NCI-H2081 treated with DMSO at 0.1 percent for 48 hours (cell line): Measurements from ENCODE around the gene TMBIM6.
"Not testable (repeated sequence)": the region's sequence is repeated elsewhere in the genome, so short reads cannot be mapped to it uniquely, and the experiment has no call there.

ENCODE experiments used
- DNase-seq: peaks from one replicate; lab custom pipeline; 2025; lab: John Stamatoyannopoulos, UW

Gene TMBIM6

DNA sequence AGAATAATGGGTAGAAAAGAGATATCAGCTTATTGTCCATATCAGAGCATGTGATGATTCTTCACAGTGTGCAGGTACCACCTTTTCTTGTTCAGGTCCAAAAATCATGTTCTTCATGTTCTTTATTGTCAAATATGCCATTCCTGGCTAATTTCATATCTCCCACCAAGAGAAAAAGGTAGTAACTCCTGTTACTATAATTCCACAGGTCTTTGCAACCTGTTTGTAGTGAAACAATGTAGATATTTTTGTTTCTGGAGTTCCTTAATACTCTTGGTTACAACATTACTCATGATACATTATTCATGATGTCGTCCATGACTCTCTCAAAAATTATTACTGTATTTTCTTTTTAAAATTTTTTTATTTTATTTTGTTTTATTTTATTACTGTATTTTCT, 11.3 kb upstream of the TMBIM6 start:
- no peak for DNase-seq

DNA sequence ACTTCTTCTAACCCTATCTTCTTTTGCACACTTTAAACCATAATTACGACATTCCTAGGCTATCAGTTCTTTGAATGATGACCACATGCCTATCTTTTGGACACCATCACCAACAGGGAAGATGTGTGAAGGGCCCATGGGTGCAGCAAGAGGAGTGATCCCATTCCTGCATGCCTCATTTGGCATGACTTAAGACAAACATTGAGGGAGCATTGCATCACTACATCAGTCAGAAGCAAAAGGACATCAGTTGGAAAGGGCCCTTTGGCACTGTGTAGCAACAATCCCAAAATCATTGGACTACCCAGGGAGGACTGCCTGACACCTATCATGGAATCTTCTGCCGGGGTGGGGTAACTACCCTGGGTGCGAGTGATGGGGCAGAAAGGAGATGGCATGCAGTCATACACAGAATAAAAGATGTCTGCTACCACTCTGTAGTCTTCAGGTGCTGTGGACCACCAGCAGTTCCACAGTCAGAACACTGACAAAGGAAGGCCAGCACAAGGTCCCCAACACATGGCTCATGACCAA, 10.7 kb upstream of the TMBIM6 start:
- DNase-seq: no peak

DNA sequence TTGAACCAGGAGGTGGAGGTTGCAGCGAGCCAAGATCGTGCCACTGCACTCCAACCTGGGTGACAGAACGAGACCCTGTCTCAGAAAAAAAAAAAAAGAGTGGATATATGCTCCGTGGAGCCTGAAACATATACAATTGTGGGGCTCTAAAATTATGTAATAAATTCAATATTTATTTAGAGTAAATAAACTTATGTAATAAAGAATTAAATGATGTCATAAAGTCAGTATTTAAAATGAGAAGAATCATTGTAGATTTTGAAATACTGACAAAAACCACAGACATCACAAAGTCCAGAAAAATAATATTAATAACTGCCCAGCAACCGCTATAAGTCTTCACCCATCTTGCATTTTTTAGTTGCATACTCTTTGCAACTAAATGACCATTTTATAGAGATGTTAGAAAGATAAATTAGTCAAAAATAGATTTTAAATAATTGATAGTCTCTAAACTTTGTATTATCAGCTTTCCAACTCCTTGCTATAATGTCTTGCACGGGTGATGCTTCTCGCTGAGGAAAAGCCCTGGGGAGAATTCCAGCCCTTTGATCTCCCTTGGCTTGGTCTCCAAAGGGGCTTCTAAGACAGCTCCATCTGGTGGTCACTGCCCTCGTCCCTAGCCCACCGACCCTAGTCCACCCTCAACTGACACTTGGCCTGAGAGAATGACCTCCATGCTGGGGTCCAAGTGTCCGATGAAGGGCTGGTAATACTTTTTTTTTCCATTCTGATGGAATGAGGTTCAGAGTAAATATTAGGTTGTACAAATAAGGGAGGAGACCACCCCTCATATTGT, 7.9 kb upstream of the TMBIM6 start:
- no peak for DNase-seq

DNA sequence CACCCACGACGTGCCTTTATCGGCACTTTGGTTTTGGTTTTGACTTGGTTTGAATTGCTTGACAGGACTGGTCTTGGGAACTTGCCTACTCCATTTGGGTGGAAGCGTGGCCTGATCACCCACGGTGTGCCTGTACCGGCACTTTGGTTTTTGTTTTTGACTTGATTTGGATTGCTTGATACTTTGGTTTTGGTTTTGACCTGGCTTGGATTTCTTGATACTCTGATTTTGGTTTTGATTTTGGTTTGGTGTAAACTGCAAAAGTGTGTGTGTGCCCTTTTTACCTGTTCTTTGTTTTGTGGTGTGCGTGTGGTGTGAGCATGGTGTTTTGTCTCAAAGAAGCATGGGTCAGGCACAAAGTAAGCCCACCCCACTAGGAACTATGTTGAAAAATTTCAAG, 6.5 kb upstream of the TMBIM6 start:
- DNase-seq: not testable (repeated sequence)

DNA sequence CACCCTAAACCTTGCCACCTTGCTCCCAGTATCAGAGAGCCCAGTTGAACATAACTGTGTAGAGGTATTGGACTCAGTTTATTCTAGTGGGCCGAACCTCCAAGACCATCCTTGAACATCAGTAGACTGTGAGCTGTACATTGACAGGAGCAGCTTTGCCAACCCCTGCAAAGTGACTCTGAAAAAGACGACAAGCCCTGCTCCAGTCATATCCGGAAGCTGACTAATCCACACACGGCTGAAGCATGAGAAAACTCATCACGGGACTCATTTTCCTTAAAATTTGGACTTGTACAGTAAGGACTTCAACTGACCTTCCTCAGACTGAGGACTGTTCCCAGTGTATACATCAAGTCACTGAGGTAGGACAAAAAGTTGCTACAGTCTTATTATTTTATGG, 2.6 kb upstream of the TMBIM6 start:
- not testable (repeated sequence) for DNase-seq

DNA sequence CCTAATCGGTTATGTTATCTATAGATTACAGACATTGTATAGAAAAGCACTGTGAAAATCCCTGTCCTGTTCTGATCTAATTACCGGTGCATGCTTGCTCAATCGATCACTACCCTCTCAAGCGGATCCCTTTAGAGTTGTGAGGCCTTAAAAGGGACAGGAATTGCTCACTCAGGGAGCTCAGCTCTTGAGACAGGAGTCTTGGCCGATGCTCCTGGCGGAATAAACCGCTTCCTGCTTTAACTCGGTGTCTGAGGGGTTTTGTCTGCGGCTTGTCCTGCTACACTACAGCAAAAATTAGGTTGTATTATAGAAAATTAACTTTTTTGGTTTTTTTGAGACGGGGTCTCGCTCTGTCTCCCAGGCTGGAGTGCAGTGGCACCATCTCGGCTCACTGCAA, 1.1 kb upstream of the TMBIM6 start:
- DNase-seq: not testable (repeated sequence)

DNA sequence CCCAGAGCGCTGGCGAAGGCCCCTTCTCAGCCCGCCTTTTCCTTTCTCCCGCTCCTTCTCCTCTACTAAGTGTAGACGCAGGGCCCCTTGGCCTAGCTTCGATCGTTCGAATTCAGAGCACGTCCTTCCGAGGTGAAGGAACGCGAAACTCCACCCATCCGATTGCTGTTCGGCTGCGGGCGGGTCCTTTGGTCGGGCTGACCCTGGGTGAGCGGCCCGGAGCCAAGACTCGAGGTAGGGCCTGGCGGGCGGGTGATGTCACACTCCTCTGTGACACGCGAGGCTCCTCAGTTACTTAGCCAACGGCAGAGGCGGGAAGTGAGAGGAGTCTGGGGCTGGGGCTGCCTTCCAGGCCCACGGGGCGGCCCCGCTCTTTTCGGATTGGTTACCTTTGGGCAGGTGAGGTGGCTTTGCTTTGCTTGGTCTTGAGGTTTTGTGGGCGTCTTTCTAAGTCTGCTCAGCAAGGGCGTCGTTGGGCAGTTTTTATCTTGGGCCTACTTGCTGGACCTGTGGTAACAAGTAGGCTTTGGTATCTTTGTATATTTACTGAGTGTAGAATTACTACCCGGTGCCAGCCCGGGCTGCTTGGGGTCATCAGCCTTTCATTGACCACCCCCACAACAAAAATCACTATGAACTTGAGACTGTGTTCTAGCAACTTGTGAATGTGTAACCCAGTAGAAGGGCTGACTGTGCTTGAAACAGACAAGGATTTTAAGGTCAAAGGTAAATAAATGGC, 694 bp downstream of the TMBIM6 start:
- peak; percentile 14 for DNase-seq

DNA sequence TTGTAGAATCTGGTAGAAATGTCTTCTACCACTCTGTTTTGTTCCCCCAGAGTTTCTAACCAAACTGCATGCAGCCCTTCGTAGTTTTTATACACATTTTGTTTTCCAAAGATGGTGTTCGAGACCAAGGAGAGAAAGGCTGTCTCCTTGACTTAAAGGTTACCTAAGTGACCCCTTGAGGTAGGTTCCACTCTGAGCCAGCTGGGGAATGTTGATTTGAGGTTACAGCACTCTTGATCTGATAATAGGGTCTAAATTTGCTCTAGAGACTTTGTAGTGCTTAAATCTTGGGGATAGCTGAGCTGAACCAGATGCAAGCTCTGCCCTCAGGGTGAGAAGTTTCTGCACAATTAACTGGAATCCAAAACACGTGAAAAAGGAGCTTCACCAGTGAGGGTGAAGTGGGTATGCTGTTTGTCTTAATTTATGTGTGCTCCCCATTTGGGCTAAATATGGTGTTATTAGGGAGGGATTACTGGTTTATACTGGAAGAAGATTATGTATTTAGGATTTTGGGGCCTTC, 3.1 kb downstream of the TMBIM6 start:
- DNase-seq: no peak

DNA sequence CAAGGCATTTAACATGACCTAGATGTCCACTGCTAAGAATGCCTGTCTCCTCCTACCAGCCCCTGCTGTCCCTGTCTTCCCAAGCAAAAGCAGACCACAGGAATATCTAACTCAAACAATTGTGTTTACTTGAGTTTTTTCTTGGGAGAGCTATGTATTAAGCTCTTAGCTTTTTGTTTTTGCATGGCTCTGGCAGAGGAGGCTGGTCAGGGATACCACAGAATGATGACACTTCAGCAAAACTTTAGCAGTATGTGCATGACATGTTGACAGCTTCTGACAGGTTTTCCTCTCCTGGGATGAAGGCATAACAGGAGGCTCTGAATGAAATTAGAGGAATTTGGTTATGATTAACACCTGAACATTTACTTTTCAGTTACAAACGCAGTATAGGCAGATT, 6.9 kb downstream of the TMBIM6 start:
- DNase-seq: no peak

DNA sequence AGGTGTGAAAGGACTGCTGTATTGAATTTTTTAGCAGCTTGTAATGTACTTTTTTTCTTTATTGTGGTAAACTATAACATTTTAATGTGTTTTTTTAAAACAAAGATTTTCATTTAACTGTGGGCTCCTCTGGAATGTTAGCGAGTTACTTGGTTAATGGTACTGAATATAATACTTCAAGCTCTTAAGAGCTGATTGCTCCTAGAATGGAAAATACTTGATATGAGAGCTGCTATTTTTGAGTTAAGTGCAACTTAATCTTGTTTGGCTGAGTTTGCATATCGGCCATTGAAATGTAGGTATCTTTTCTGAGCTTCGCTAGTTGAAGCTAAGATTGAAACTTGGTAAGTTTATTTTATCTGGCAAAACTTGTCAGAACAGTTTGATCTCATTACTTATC, 7.4 kb downstream of the TMBIM6 start:
- DNase-seq: no peak

DNA sequence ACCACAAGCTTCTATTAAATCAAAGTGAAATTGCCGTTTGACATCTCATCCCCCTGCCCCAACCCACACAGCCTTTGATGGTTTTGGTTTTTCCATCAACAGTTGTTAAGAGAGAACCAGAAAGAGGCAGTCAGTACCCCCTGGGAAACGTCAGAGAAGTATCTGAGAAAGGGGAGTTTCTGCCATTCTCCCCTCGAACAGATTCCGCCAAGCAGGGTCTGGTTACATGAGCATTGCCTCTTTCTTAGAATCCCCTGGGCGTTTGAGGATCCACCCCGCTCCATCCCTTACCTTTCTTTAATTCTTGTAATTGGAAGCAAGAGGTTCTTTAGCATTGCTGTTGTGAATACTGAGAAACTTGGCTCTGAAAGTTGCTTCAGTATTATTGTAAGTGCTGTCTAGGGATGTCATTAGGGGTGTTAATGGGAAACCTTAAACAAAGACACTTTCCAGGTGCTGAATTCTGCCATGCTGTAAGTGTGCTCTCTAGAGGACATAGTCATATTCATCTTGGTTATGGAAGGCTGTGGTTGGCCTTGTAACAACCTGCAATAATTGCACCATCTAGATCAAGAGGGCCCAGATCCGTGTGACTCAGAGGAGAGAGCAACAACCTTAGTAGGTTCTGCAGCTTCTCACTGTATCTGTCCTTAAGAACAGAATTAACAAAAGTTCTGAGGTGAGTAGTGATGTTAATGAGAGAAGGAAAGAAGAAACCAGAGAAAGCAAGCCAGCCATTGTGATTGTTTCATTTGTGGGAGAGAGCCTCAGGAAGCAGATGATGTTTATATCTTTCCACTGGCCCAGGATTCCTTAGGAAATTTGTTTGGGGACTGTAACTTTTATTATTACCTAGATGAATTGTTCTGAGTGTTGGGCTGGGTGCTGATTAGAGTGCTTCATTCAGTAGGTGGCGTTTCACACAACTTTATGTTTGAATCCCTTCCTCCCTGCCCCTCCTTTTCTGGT, 9.0 kb downstream of the TMBIM6 start:
- DNase-seq: no peak

DNA sequence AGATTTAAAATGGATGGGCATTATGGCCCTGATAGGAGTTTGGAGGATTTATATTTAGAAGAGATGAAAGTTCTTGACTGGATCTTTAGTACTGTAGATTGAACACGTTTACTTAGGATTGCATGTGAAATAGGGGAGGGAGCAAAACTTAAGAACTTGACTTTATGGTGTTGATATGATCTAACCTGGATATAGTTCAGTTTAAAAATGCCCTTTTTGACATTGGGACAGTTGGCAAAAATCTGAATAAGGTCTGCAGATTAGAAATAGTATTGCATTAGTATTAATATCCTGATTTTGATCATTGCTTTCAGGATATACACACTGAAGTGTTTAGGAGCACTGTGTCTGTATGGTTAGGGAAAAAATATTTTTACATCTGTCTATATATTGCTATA, 9.6 kb downstream of the TMBIM6 start:
- no peak for DNase-seq

DNA sequence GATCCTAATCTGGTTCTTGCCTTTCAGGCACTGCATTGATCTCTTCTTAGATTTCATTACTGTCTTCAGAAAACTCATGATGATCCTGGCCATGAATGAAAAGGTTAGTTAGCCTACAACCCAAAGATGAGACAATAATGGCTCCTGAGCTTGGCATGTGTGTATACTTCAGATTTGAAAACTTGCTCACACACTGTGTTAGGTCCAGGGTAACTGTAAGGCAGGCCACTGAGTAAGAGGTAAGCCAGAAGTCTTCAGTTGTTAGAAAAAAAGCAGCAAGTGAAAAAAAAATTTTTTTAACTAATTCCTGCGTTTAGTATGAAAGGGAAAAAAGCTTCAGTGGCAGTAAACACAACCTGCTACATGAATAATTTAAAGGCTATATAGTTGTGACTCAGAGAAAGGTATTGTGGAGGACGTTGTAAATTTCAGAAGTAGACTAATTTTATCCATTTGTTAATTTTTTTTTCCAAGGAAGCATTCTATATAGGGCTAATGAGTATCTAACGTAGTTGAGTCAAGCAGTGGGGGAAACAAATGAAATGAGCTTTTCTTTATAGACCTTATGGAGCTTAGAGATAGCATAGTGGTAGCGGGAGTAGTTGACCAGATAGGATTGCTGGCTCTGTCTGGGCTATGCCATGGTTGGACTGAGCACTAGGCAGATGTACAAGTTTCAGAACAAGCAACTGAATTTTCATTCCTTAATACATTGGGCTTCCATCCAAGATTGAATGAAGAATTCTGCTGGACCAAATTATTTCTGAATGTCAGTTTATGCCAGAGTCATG, 20.5 kb downstream of the TMBIM6 start:
- DNase-seq: no peak

DNA sequence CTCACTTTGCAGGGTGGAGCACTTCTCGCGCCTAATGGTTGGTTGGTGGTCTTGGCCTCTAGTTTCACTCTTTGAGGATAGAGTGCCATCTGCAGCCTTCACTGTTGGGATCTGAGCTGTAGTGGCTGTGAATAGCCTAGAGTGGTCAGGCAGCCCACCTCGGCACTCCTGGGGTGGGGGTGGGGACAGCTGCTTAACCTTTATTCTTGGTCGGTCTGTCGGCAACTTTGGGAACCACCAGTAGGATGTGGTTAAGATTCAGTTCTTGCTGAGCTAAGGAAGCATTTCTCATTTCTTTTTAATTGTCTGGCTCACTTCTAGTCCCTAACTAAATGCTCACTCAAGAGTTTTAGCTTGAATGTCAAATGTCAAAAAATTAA, 21.1 kb downstream of the TMBIM6 start:
- DNase-seq: no peak

DNA sequence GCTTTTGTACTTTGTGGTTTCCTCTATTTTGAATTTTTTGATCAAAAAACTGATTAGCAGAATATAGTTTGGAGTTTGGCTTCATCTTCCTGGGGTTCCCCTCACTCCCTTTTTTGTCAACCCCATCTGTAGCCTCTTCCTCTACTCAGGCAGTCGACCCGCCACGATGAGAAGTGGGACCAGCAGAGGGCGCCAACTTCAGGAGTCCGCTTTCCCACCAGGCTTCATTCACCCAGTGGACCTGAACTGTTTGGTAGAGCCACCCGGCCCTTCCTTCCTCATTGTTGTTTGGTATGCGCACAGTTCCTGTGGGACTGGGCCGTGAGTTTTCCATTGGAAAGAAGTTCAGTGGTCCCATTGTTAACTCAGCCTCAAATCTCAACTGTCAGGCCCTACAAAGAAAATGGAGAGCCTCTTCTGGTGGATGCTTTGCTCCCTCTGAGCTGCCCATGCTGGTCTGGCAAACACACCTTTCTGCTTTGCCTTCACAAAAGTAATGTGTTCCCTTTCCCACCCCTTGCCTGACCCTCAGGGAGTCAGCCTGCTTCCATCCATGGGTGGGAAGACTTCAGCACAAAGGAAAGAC, 21.7 kb downstream of the TMBIM6 start:
- DNase-seq: no peak

DNA sequence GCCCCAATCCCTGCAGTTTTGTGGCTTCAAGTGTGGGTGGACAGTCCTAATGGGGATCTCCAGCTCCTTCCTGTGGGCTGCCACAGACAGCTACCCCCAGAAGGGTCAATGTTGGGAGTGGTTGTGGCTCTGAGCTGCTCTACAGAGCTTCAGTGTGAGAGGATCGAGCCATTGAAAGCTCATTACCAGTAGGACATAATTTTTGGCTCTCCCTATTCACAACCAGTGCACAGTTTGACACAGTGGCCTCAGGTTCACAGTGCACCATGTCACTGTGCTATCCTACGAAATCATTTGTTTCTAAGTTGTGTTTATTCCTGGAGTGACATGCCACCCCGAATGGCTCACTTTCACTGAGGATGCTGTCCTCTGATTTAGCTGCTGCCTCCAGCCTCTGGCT, 22.8 kb downstream of the TMBIM6 start:
- DNase-seq: no peak

DNA sequence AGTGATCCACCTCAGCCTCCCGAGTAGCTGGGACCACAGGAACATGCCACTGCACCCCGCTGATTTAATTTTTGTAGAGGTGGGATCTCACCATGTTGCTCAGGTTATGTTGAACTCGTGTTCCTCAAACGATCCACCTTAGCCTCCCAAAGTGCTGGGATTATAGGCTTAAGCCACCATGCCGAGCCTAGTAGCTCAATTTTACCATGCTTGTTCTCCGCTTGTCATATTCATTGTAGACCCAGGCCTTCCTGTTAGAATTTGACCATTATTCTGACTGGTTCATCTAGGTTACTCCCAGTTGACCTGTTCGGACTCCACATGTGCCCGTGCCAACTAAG, 24.7 kb downstream of the TMBIM6 start:
- no peak for DNase-seq

DNA sequence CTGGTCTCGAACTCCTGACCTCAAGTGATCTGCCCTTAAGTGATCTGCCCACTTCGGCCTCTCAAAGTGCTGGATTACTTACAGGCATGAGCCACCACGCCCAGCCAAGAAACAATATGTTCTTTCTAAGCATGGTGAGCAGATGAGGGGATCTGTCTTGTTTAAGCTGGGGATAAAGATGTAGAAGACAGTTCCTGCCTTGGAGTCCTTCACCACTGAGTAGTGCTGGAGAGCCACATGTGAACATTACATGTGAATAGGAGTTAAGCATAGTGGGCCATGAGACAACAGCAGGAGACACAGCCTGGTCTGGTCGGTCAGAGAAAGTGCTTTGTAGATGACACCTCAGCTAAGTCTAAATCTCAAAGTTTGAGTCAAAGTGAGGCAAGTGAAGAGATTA, 26.0 kb downstream of the TMBIM6 start:
- no peak for DNase-seq

DNA sequence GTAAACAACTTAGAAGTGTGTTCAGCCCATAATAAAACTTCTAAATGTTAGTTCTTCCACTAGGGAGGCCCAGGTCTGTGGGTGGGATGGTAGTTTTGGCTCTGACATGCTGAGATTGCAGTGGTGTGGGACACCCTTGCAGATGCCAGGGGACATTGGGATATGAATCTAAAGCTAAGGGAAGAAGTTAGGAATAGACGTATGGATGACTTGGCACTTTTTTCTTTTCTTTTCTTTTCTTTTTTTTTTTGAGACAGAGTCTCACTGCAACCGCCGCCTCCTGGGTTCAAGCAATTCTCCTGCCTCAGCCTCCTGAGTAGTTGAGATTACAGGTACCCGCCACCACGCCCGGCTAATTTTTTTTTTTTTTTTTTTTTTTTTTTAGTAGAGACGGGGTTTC, 31.7 kb downstream of the TMBIM6 start:
- DNase-seq: not testable (repeated sequence)

DNA sequence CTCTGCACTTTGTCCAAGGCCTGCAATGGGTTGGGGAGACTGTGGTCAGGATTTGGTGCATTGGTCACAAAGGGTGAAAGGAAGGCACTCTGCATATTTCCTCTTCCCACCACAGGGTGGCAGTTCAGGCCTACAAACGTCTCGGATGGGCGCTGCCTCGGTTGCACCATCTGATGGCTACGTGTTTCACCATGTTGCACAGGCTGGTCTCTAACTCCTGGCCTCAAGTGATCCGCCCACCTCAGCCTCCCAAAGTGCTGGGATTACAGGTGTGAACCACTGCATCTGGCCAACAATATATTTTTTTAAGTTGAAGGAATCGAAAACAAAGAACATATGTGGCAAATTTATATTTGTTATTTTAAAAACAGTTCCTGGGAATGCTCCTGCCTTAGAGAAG, 35.1 kb downstream of the TMBIM6 start:
- peak; percentile 21 for DNase-seq

DNA sequence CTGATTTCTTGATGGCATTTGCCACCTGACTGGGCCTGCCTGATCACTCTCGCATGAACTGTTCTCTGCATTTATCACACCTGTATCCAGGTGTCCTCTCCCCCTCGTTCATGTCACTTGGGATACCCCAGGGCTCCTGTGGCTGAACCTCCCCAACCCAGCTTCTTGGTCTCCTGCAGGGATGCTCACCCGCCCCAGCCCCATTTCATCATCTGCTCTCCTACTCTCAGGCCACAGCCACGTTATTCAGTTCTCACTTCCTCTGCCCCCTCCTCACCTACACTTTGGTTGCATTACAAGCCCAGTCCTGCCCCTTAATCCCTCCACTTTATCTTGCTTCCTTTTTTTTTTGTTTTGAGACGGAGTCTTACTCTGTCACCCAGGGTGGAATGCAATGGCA, 35.5 kb downstream of the TMBIM6 start:
- no peak for DNase-seq
